ENCODE data around the gene ABCA8. TPM values are rescaled to one million over a fixed set of nuclear protein-coding genes. Genes with fewer than 3 reads are reported as not detected.

The ABCA8 gene
- total and polyA plus RNA-seq, 2 of the 8 experiments (the other 6 are each of a cell fraction or from before 2014, with no cell fraction given), result not detected

GRCh38 chr17:68942389-68942788 is 12.8 kb downstream of the ABCA8 start:
- no peak overlapping the region for H3K56ac ChIP-seq (replicated peaks; ENCODE audit: insufficient read length, low read depth, low read length)
- no peak overlapping the region for H3K27ac ChIP-seq (ENCODE audit: low read depth, low read length)
- WGBS, 2 experiments (ENCODE audit: extremely low coverage in 1 of 2, insufficient coverage in 1 of 2, insufficient read length in 1 of 2, insufficient replicate concordance in 2 of 2, low coverage in 1 of 2, low lambda C conversion rate in 2 of 2, missing lambda C conversion rate in 1 of 2), result 82% methylated on average over 3 of the region's 3 CpGs; no CpG with 5 or more reads in 1 of the 2 experiments
- no peak overlapping the region for H2AFZ ChIP-seq (ENCODE audit: low read length)
- no peaks in the 10 kb centered on the region for H3K23me2 ChIP-seq (ENCODE audit: low read depth, low read length)
- TF ChIP-seq, protein P1, sequence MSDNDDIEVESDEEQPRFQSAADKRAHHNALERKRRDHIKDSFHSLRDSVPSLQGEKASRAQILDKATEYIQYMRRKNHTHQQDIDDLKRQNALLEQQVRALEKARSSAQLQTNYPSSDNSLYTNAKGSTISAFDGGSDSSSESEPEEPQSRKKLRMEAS (IDR thresholded peaks at IDR 0.05), result no peak
- TF ChIP-seq CREB1 (IDR thresholded peaks at IDR 0.05) (no peak), EP300 (IDR thresholded peaks at IDR 0.05; ENCODE audit: borderline replicate concordance in 1 of 2, low read depth in 2 of 2, low read length in 2 of 2) (no peak), ASH2L (IDR thresholded peaks at IDR 0.05; ENCODE audit: low read length) (no peak), SP1 (IDR thresholded peaks at IDR 0.05; ENCODE audit: low read depth, low read length) (no peak), EZH2 (IDR thresholded peaks at IDR 0.05; ENCODE audit: low read depth, low read length, severe bottlenecking) (no peak), KDM4A (IDR thresholded peaks at IDR 0.05; ENCODE audit: low read depth, low read length, severe bottlenecking) (no peak), ZNF274 (IDR thresholded peaks at IDR 0.05; ENCODE audit: borderline replicate concordance, extremely low read depth, low read length) (no peak)
- TF ChIP-seq, protein P2, sequence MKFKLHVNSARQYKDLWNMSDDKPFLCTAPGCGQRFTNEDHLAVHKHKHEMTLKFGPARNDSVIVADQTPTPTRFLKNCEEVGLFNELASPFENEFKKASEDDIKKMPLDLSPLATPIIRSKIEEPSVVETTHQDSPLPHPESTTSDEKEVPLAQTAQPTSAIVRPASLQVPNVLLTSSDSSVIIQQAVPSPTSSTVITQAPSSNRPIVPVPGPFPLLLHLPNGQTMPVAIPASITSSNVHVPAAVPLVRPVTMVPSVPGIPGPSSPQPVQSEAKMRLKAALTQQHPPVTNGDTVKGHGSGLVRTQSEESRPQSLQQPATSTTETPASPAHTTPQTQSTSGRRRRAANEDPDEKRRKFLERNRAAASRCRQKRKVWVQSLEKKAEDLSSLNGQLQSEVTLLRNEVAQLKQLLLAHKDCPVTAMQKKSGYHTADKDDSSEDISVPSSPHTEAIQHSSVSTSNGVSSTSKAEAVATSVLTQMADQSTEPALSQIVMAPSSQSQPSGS (IDR thresholded peaks at IDR 0.05; ENCODE audit: low read length), result no peak
- H2BK15ac ChIP-seq (ENCODE audit: low read length), result no peak overlapping the region
- H3K18ac ChIP-seq (ENCODE audit: extremely low read depth, low read length), result no peak overlapping the region
- no peak overlapping the region for H3K14ac ChIP-seq (ENCODE audit: insufficient read length)
- no peaks in the 10 kb centered on the region for H3K27me3 ChIP-seq (replicated peaks in 1 of 4; ENCODE audit: control insufficient read depth in 3 of 4, extremely low read depth in 1 of 4, insufficient read depth in 3 of 4, low read length in 3 of 4)
- H2BK12ac ChIP-seq (ENCODE audit: low read depth, low read length), result no peak overlapping the region
- no peaks in the 10 kb centered on the region for H3K9me3 ChIP-seq (ENCODE audit: insufficient read depth in 2 of 2, low read depth in 1 of 2, low read length in 1 of 2)
- no peak overlapping the region for H3K23ac ChIP-seq (ENCODE audit: insufficient read length)
- H3K9ac ChIP-seq (replicated peaks in 1 of 4; ENCODE audit: extremely low read depth in 1 of 4, low read depth in 3 of 4, low read length in 3 of 4), result no peak overlapping the region
- H2BK120ac ChIP-seq (replicated peaks; ENCODE audit: low read depth, low read length), result no peak overlapping the region
- H4K5ac ChIP-seq (ENCODE audit: insufficient read length, low read depth, low read length), result no peak overlapping the region
- ChIA-PET CTCF (ENCODE audit: partially characterized antibody) (interaction anchor here (0.8 to 1.4 kb wide), 2 partner anchors 9 to 10 kb away, joined by 3 read pairs; no protein-coding TSS in a partner anchor), POLR2A (ENCODE audit: partially characterized antibody) (no interaction called here)
- peaks cover 0 to 3% (median 0%) of the 10 kb centered on the region in 4 experiments; a peak in 1 of 7 replicates for H3K4me1 ChIP-seq (replicated peaks in 1 of 4; ENCODE audit: control insufficient read depth in 3 of 4, insufficient read depth in 4 of 4, low read length in 3 of 4)
- H3K4me2 ChIP-seq (ENCODE audit: insufficient read depth in 1 of 2, low read depth in 2 of 2, low read length in 2 of 2), result no peak overlapping the region
- no peak for DNase-seq (ENCODE audit: low read depth in 1 of 2, low spot score in 2 of 2)
- no peak overlapping the region for H2AK5ac ChIP-seq (ENCODE audit: low read depth, low read length)
- H2BK5ac ChIP-seq (ENCODE audit: low read depth, low read length), result no peak overlapping the region
- no peaks in the 10 kb centered on the region for H3K79me1 ChIP-seq (ENCODE audit: low read depth, low read length)
- H3K36me3 ChIP-seq (ENCODE audit: control insufficient read depth in 2 of 4, insufficient read depth in 4 of 4, low read length in 3 of 4), result no peaks in the 10 kb centered on the region
- no peak overlapping the region for H4K91ac ChIP-seq (replicated peaks; ENCODE audit: insufficient read length, low read length)
- FAIRE-seq, result no peak
- H4K8ac ChIP-seq (ENCODE audit: extremely low read depth, insufficient read depth, low read length), result no peak overlapping the region
- no peak overlapping the region for H2BK20ac ChIP-seq (ENCODE audit: low read length)
- H4K20me1 ChIP-seq (replicated peaks in 1 of 2; ENCODE audit: control insufficient read depth in 1 of 2, insufficient read depth in 2 of 2, low read length in 2 of 2), result no peaks in the 10 kb centered on the region
- no peak overlapping the region for H3K4ac ChIP-seq (replicated peaks; ENCODE audit: insufficient read length, low read depth, low read length)
- H3K4me3 ChIP-seq (ENCODE audit: extremely low read depth in 1 of 4, insufficient read depth in 2 of 4, low read depth in 3 of 4, low read length in 4 of 4), result no peak overlapping the region
- H3K79me2 ChIP-seq (ENCODE audit: control insufficient read depth in 1 of 2, insufficient read depth in 2 of 2, low read length in 2 of 2), result no peaks in the 10 kb centered on the region
